Endodermal cell (in vitro differentiated cells): ENCODE results near the gene ACTG2. TPM values are rescaled to one million over a fixed set of nuclear protein-coding genes. Genes with fewer than 3 reads are reported as not detected.
"Not testable (repeated sequence)": the region's sequence is repeated elsewhere in the genome, so short reads cannot be mapped to it uniquely, and the experiment has no call there.

Experiments used
- DNase-seq: peaks from one replicate; pipeline ENCODE4 v3.0.0-alpha.2; 2017
- H3K27ac ChIP-seq: 2 replicates; pipeline ENCODE4 v1.5.1; 2013; ENCODE audit warnings: mild to moderate bottlenecking, low read depth, low read length, moderate library complexity
- H3K27me3 ChIP-seq: 2 replicates; pipeline ENCODE4 v1.6.1; 2013; ENCODE audit warnings: mild to moderate bottlenecking, low read length, moderate library complexity; ENCODE audit not compliant: insufficient read depth, control insufficient read depth, poor library complexity, severe bottlenecking
- H3K36me3 ChIP-seq: 2 replicates; pipeline ENCODE4 v1.7.0; 2013; ENCODE audit warnings: mild to moderate bottlenecking, low read length, moderate library complexity; ENCODE audit not compliant: control insufficient read depth, insufficient read depth
- H3K4me1 ChIP-seq: one replicate; pipeline ENCODE4 v1.7.0; 2013; ENCODE audit warnings: low read length; ENCODE audit not compliant: control insufficient read depth, insufficient read depth
- H3K4me3 ChIP-seq: 2 replicates; pipeline ENCODE4 v1.5.1; 2013; ENCODE audit warnings: mild to moderate bottlenecking, low read length, moderate library complexity
- H3K9ac ChIP-seq: 2 replicates; pipeline ENCODE4 v1.6.1; 2013; ENCODE audit warnings: mild to moderate bottlenecking, low read length, moderate library complexity; ENCODE audit not compliant: poor library complexity, severe bottlenecking; ENCODE audit errors: extremely low read depth
- H3K9me3 ChIP-seq: 2 replicates; pipeline ENCODE4 v1.6.1; 2013; ENCODE audit warnings: mild to moderate bottlenecking, low read length, moderate library complexity; ENCODE audit not compliant: control insufficient read depth
- H3K27ac Mint-ChIP-seq: 2 replicates; pipeline ENCODE4 v1.8.0; 2020; ENCODE audit warnings: mixed read lengths
- H3K27me3 Mint-ChIP-seq: 2 replicates; pipeline ENCODE4 v1.8.0; 2021; ENCODE audit warnings: mild to moderate bottlenecking, mixed read lengths; ENCODE audit not compliant: insufficient read depth
- H3K36me3 Mint-ChIP-seq: 2 replicates; pipeline ENCODE4 v1.8.0; 2020; ENCODE audit warnings: low read depth, mixed read lengths
- H3K4me1 Mint-ChIP-seq: 2 replicates; pipeline ENCODE4 v1.8.0; 2020; ENCODE audit warnings: mixed read lengths
- H3K4me3 Mint-ChIP-seq: 2 replicates; pipeline ENCODE4 v1.8.0; 2020; ENCODE audit warnings: mild to moderate bottlenecking, moderate library complexity, mixed read lengths
- H3K9me3 Mint-ChIP-seq: 2 replicates; pipeline ENCODE4 v1.8.0; 2020; ENCODE audit warnings: mild to moderate bottlenecking, mixed read lengths
- WGBS, 2 experiments: methylation state at CpG; one replicate each; pipeline versions ENCODE4 v1.1.5 to v1.1.7; 2013; ENCODE audit warnings: missing lambda C conversion rate in 2 of 2, mixed read lengths in 1 of 2; ENCODE audit not compliant: insufficient coverage in 1 of 2, insufficient read length in 1 of 2; 5-methylcytosine and 5-hydroxymethylcytosine counted together
- total RNA-seq, 2 donors: library from RNA; stranded (reverse); fragmentation: NEBNext Ultra II Directional in 1 of 2; extraction: Animal tissue kit (Norgen Biotek cat#: 25700) in 1 of 2; gene quantifications; 2 replicates in 1 of 2; 3 replicates in 1 of 2; pipeline ENCODE4 v1.2.1, GENCODE V29; 2021
- TF ChIP-seq, protein P1 (sequence below): fragments of 200-600 bp; sonication (generic); conservative IDR thresholded peaks from 2 replicates; pipeline ENCODE4 v1.5.0; 2021; ENCODE audit warnings: antibody characterized with exemption, mild to moderate bottlenecking

ACTG2 gene
- total RNA-seq, 2 donors from 2014 or later, result 1.5 to 1.6 TPM

DNA sequence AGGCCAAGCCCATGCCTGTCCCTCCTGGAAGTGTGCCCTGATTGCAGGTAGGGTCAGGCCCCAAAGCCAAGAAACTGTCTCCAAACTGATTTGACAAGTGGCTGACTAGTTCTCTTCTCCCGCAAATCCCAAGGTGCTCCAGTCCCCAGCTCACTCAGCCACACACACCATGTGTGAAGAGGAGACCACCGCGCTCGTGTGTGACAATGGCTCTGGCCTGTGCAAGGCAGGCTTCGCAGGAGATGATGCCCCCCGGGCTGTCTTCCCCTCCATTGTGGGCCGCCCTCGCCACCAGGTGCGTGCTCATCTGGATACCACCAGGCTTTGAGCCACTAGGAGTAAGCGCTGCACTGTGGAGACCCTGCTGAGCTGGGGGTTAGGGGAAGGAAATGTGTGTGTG lies 8.3 kb downstream of the ACTG2 start:
- Histone ChIP-seq H3K27me3 (peaks cover 10% of the 10 kb centered on the region), H3K27ac (no peak overlapping the region), H3K4me1 (no peaks in the 10 kb centered on the region), H3K9me3 (no peaks in the 10 kb centered on the region), H3K36me3 (no peaks in the 10 kb centered on the region), H3K4me3 (no peak overlapping the region), H3K9ac (no peak overlapping the region)
- TF ChIP-seq, protein P1, sequence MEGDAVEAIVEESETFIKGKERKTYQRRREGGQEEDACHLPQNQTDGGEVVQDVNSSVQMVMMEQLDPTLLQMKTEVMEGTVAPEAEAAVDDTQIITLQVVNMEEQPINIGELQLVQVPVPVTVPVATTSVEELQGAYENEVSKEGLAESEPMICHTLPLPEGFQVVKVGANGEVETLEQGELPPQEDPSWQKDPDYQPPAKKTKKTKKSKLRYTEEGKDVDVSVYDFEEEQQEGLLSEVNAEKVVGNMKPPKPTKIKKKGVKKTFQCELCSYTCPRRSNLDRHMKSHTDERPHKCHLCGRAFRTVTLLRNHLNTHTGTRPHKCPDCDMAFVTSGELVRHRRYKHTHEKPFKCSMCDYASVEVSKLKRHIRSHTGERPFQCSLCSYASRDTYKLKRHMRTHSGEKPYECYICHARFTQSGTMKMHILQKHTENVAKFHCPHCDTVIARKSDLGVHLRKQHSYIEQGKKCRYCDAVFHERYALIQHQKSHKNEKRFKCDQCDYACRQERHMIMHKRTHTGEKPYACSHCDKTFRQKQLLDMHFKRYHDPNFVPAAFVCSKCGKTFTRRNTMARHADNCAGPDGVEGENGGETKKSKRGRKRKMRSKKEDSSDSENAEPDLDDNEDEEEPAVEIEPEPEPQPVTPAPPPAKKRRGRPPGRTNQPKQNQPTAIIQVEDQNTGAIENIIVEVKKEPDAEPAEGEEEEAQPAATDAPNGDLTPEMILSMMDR, result no peak
- Mint-ChIP-seq H3K27ac (no peak overlapping the region), H3K9me3 (no peaks in the 10 kb centered on the region), H3K27me3 (peaks cover 3% of the 10 kb centered on the region), H3K4me3 (no peak overlapping the region), H3K36me3 (no peaks in the 10 kb centered on the region), H3K4me1 (no peaks in the 10 kb centered on the region)
- 80 to 92% methylated on average over 1 to 9 of the region's 10 CpGs for WGBS, 2 experiments
- DNase-seq, result no peak

GRCh38 chr2:73902284-73902683 lies 9.5 kb downstream of the ACTG2 start:
- no peak overlapping the region for H3K27ac ChIP-seq
- H3K9me3 Mint-ChIP-seq, result no peaks in the 10 kb centered on the region
- peaks cover 10% of the 10 kb centered on the region for H3K27me3 ChIP-seq
- peaks cover 3% of the 10 kb centered on the region for H3K27me3 Mint-ChIP-seq
- WGBS, 2 experiments, result 81 to 88% methylated on average over 4 of the region's 4 CpGs
- H3K36me3 ChIP-seq, result no peaks in the 10 kb centered on the region
- no peak overlapping the region for H3K27ac Mint-ChIP-seq
- no peak for DNase-seq
- H3K4me3 ChIP-seq, result no peak overlapping the region
- no peak overlapping the region for H3K9ac ChIP-seq
- H3K9me3 ChIP-seq, result no peaks in the 10 kb centered on the region
- no peaks in the 10 kb centered on the region for H3K4me1 ChIP-seq
- H3K4me3 Mint-ChIP-seq, result no peak overlapping the region
- H3K4me1 Mint-ChIP-seq, result no peaks in the 10 kb centered on the region
- no peaks in the 10 kb centered on the region for H3K36me3 Mint-ChIP-seq
- TF ChIP-seq, protein P1, result no peak

DNA sequence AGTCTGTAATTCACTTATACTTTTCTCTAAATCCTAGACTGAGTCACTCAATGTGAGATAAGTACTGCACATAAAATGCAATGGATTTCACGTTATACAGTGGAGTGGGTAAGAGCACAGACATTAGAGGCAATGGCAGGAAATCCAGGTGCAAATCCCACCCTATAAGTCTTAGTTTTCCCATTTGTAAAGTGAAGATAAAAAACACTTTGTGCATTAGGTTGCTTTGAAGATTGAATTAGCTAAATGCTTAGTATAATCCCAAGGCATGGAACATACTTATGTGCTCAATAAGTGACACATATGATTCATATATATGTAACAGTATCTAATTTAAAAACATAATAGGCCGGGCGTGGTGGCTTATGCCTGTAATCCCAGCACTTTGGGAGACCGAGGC lies 10.5 kb downstream of the ACTG2 start:
- Histone ChIP-seq H3K9me3 (no peaks in the 10 kb centered on the region), H3K27ac (no peak overlapping the region), H3K27me3 (peaks cover 10% of the 10 kb centered on the region), H3K4me1 (no peaks in the 10 kb centered on the region), H3K9ac (no peak overlapping the region), H3K4me3 (no peak overlapping the region), H3K36me3 (no peaks in the 10 kb centered on the region)
- TF ChIP-seq, protein P1, result no peak
- WGBS, 2 experiments, result 97 to 100% methylated on average over 4 of the region's 4 CpGs
- peaks cover 2% of the 10 kb centered on the region for H3K4me1 Mint-ChIP-seq
- no peaks in the 10 kb centered on the region for H3K36me3 Mint-ChIP-seq
- DNase-seq, result no peak
- no peak overlapping the region for H3K4me3 Mint-ChIP-seq
- no peaks in the 10 kb centered on the region for H3K9me3 Mint-ChIP-seq
- H3K27ac Mint-ChIP-seq, result no peak overlapping the region
- H3K27me3 Mint-ChIP-seq, result peaks cover 3% of the 10 kb centered on the region

- WGBS, 2 experiments, result 93% methylated on average over 4 of the region's 5 CpGs; no CpG with 5 or more reads in 1 of the 2 experiments
- H3K9ac ChIP-seq, DNase-seq, H3K27me3 Mint-ChIP-seq, H3K9me3 ChIP-seq, H3K36me3 Mint-ChIP-seq, H3K4me1 Mint-ChIP-seq, H3K4me3 ChIP-seq, H3K27ac ChIP-seq, H3K4me1 ChIP-seq, H3K36me3 ChIP-seq, H3K27ac Mint-ChIP-seq, H3K27me3 ChIP-seq, H3K4me3 Mint-ChIP-seq, H3K9me3 Mint-ChIP-seq: not testable (repeated sequence)
Observed at GRCh38 chr2:73903949-73904613, 11.3 kb downstream of the ACTG2 start.
